SK-N-SH (cell line): ENCODE data around the gene IKZF1. TPM values are rescaled to one million over a fixed set of nuclear protein-coding genes. Genes with fewer than 3 reads are reported as not detected.

Source experiments
- CTCF ChIA-PET: fragments of 300-600, 350-600 bp; formaldehyde crosslinking; extraction: SDS; loops from one replicate; lab custom pipeline; 2021; lab: Yijun Ruan, JAX
- POLR2A ChIA-PET: fragments of 350-600 bp; sonication (Branson Sonifier 250); formaldehyde crosslinking; extraction: SDS; loops from one replicate; lab custom pipeline; 2020; ENCODE audit warnings: antibody characterized with exemption, inconsistent platforms; lab: Yijun Ruan, JAX
- DNase-seq: peaks from one replicate; pipeline ENCODE4 v3.0.0; 2012
- H2AFZ ChIP-seq: fragments of 200-600 bp; sonication (generic); 2 replicates; pipeline ENCODE4 v1.8.1; 2016; ENCODE audit warnings: antibody characterized with exemption, mild to moderate bottlenecking, low read depth
- H3F3A ChIP-seq: fragments of 200-600 bp; sonication (generic); replicated peaks from 2 replicates; pipeline ENCODE3; 2016; ENCODE audit warnings: antibody characterized with exemption, mild to moderate bottlenecking; ENCODE audit not compliant: insufficient read depth
- H3K27ac ChIP-seq, 2 experiments: fragments of 200-500 bp in 1 of 2; fragments of 200-600 bp in 1 of 2; sonication (Bioruptor generic) in 1 of 2; sonication (generic), shearing (Covaris generic) in 1 of 2; 2 replicates each; pipeline versions ENCODE4 v1.5.1 to v1.6.1; 2014 to 2016; ENCODE audit warnings: low read depth in 2 of 2, inconsistent platforms in 1 of 2, low read length in 1 of 2, mild to moderate bottlenecking in 1 of 2, mixed read lengths in 1 of 2
- H3K27me3 ChIP-seq: fragments of 200-600 bp; sonication (generic), shearing (Covaris generic); 2 replicates; pipeline ENCODE4 v1.6.1; 2016; ENCODE audit warnings: mixed run types; ENCODE audit not compliant: insufficient read depth
- H3K36me3 ChIP-seq, 2 experiments: fragments of 200-500 bp in 1 of 2; fragments of 200-600 bp in 1 of 2; sonication (Bioruptor generic) in 1 of 2; sonication (generic) in 1 of 2; replicated peaks in 1 of 2; 2 replicates each; pipeline versions ENCODE3 to v1.5.1; 2014 to 2016; ENCODE audit warnings: low read length in 1 of 2, mild to moderate bottlenecking in 1 of 2; ENCODE audit not compliant: insufficient read depth in 2 of 2, control insufficient read depth in 1 of 2
- H3K4me1 ChIP-seq, 2 experiments: fragments of 200-500 bp in 1 of 2; fragments of 200-600 bp in 1 of 2; sonication (Bioruptor generic) in 1 of 2; sonication (generic), shearing (Covaris generic) in 1 of 2; 2 replicates each; pipeline versions ENCODE4 v1.5.1 to v1.6.1; 2014 to 2016; ENCODE audit warnings: low read depth in 1 of 2, low read length in 1 of 2, mixed run types in 1 of 2; ENCODE audit not compliant: insufficient read depth in 2 of 2, control insufficient read depth in 1 of 2
- H3K4me2 ChIP-seq: fragments of 200-600 bp; sonication (generic), shearing (Covaris generic); 2 replicates; pipeline ENCODE4 v1.6.1; 2017; ENCODE audit warnings: mixed run types
- H3K4me3 ChIP-seq, 2 experiments: fragments of 200-500 bp in 1 of 2; fragments of 200-600 bp in 1 of 2; sonication (Bioruptor generic) in 1 of 2; sonication (generic), shearing (Covaris generic) in 1 of 2; 2 replicates each; pipeline versions ENCODE4 v1.5.1 to v1.8.1; 2014 to 2016; ENCODE audit warnings: low read depth in 2 of 2, inconsistent platforms in 1 of 2, low read length in 1 of 2, mild to moderate bottlenecking in 1 of 2, mixed read lengths in 1 of 2, moderate library complexity in 1 of 2
- H3K79me2 ChIP-seq: fragments of 200-600 bp; sonication (generic); 2 replicates; pipeline ENCODE4 v1.8.1; 2017; ENCODE audit warnings: mild to moderate bottlenecking; ENCODE audit not compliant: insufficient read depth
- H3K9ac ChIP-seq: fragments of 200-600 bp; sonication (generic); 2 replicates; pipeline ENCODE4 v1.6.1; 2017; ENCODE audit warnings: mixed run types
- H3K9me2 ChIP-seq: fragments of 200-600 bp; sonication (generic); 2 replicates; pipeline ENCODE4 v1.6.1; 2017; ENCODE audit warnings: mixed run types
- H3K9me3 ChIP-seq: fragments of 200-600 bp; sonication (generic); 2 replicates; pipeline ENCODE4 v1.6.1; 2017; ENCODE audit warnings: mixed run types, mild to moderate bottlenecking, moderate library complexity
- H4K20me1 ChIP-seq: fragments of 200-600 bp; sonication (generic); 2 replicates; pipeline ENCODE4 v1.6.1; 2017; ENCODE audit warnings: mild to moderate bottlenecking, mixed run types; ENCODE audit not compliant: insufficient read depth
- EP300 ChIP-seq, 2 experiments: IDR thresholded peaks; 2 replicates each; pipeline versions ENCODE4 v1.4.0 to v1.6.1; 2012; ENCODE audit warnings: borderline replicate concordance in 1 of 2, low read depth in 1 of 2, low read length in 1 of 2
- FOXJ3 ChIP-seq: sonication (generic); formaldehyde crosslinking; IDR thresholded peaks from 2 replicates; pipeline ENCODE4 v1.5.1; 2020; ENCODE audit warnings: mild to moderate bottlenecking, missing genetic modification reagents
- FOXM1 ChIP-seq: IDR thresholded peaks from 2 replicates; pipeline ENCODE4 v1.4.0; 2012; ENCODE audit warnings: low read depth, mild to moderate bottlenecking
- GATA2 ChIP-seq: sonication (generic); formaldehyde crosslinking; IDR thresholded peaks from 2 replicates; pipeline ENCODE4 v1.5.0; 2020; ENCODE audit warnings: mild to moderate bottlenecking, missing genetic modification reagents
- MEF2A ChIP-seq: IDR thresholded peaks from 2 replicates; pipeline ENCODE4 v1.4.0; 2012; ENCODE audit warnings: low read depth, borderline replicate concordance
- MXI1 ChIP-seq: IDR thresholded peaks from 2 replicates; pipeline ENCODE4 v1.6.1; 2012; ENCODE audit warnings: mild to moderate bottlenecking, low read depth, low read length, improper control_type of control experiment
- RFX5 ChIP-seq: IDR thresholded peaks from 2 replicates; pipeline ENCODE4 v1.6.1; 2012; ENCODE audit warnings: mild to moderate bottlenecking, improper control_type of control experiment, low read length
- TAF1 ChIP-seq: IDR thresholded peaks from 2 replicates; pipeline ENCODE4 v1.6.1; 2012; ENCODE audit warnings: low read depth, mild to moderate bottlenecking, low read length, moderate library complexity, borderline replicate concordance
- YY1 ChIP-seq: IDR thresholded peaks from 2 replicates; pipeline ENCODE4 v1.4.0; 2012; ENCODE audit warnings: low read depth, mild to moderate bottlenecking
- WGBS: methylation state at CpG from one replicate; pipeline ENCODE4 v1.1.6; 2017; ENCODE audit warnings: low lambda C conversion rate; 5-methylcytosine and 5-hydroxymethylcytosine counted together
- polyA plus RNA-seq, 3 experiments: library from polyadenylated mRNA; depleted of rRNA; stranded (reverse); fragments of >200 nt; gene quantifications; 2 replicates each; pipeline ENCODE4 v1.2.3, GENCODE V29; 2012
- TF ChIP-seq, protein P1 (sequence below): IDR thresholded peaks from 2 replicates; pipeline ENCODE4 v1.4.0; 2012; ENCODE audit warnings: low read depth, borderline replicate concordance
- TF ChIP-seq, protein P2 (sequence below): fragments of 150-350 bp; IDR thresholded peaks from 2 replicates; pipeline ENCODE4 v1.6.1; 2016; ENCODE audit warnings: mild to moderate bottlenecking, low read depth, low read length
- TF ChIP-seq, protein P3 (sequence below): IDR thresholded peaks from 2 replicates; pipeline ENCODE4; 2012

IKZF1 gene
- polyA plus RNA-seq, 1 of the 3 experiments (the other 2 are of a cell fraction), result not detected

DNA sequence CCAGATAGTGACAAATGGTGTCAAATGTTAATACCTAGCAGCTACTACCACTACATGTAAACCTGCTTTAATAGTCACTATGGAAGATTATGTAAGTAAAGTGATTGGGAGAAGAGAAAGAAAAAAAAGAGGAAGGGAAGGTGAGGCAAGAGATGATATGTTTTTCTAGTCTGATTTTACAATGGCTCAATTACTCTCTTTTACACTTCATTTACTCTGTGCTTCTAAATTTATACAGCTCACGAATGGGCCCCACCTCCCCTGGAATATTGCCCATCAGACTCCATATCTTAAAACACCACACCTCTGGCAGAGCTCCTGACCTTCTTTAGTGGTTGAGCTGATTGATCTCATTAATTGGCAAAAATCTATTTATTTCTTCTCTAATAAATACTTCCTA is 28.0 kb upstream of the IKZF1 start (continued):
- TF ChIP-seq GATA2 (CRISPR knock-in tag), result no peak
- TF ChIP-seq, protein P1, sequence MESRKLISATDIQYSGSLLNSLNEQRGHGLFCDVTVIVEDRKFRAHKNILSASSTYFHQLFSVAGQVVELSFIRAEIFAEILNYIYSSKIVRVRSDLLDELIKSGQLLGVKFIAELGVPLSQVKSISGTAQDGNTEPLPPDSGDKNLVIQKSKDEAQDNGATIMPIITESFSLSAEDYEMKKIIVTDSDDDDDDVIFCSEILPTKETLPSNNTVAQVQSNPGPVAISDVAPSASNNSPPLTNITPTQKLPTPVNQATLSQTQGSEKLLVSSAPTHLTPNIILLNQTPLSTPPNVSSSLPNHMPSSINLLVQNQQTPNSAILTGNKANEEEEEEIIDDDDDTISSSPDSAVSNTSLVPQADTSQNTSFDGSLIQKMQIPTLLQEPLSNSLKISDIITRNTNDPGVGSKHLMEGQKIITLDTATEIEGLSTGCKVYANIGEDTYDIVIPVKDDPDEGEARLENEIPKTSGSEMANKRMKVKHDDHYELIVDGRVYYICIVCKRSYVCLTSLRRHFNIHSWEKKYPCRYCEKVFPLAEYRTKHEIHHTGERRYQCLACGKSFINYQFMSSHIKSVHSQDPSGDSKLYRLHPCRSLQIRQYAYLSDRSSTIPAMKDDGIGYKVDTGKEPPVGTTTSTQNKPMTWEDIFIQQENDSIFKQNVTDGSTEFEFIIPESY, result no peak

DNA sequence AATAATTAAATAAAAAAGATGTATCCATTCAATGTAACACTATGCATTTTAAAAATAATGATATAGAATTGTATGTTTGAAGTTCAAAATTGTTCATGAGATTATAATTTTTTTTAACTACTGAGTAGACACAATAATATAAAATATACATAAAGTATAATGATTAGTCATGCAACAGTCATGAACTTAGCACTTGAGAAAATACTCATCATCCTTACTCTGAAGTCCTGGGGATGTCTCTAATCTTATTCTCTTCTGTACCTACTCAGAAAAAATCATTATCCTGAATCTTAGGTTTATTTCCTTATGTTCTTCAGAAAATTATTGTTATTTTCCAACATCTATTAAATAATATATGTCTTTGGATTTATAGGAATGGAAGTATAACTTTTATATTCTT is 26.4 kb upstream of the IKZF1 start:
- DNase-seq, result no peak
- Histone ChIP-seq H3K4me1 (no peaks in the 10 kb centered on the region), H3K36me3 (no peaks in the 10 kb centered on the region), H3K9me2 (no peaks in the 10 kb centered on the region), H3K79me2 (no peaks in the 10 kb centered on the region), H3F3A (no peaks in the 10 kb centered on the region), H3K27me3 (no peaks in the 10 kb centered on the region), H3K4me3 (no peak overlapping the region), H4K20me1 (no peaks in the 10 kb centered on the region), H3K9ac (no peak overlapping the region), H3K4me2 (no peak overlapping the region), H2AFZ (no peak overlapping the region), H3K9me3 (no peaks in the 10 kb centered on the region; the same call in 1 of the 2 replicates), H3K27ac (no peak overlapping the region)
- TF ChIP-seq FOXJ3 (CRISPR knock-in tag) (no peak), MXI1 (no peak), GATA2 (CRISPR knock-in tag) (no peak), FOXM1 (no peak), EP300 (IDR thresholded peaks at IDR 0.05; ENCODE audit: borderline replicate concordance in 1 of 2, low read depth in 1 of 2, low read length in 1 of 2) (no peak), TAF1 (no peak)
- TF ChIP-seq, protein P2, sequence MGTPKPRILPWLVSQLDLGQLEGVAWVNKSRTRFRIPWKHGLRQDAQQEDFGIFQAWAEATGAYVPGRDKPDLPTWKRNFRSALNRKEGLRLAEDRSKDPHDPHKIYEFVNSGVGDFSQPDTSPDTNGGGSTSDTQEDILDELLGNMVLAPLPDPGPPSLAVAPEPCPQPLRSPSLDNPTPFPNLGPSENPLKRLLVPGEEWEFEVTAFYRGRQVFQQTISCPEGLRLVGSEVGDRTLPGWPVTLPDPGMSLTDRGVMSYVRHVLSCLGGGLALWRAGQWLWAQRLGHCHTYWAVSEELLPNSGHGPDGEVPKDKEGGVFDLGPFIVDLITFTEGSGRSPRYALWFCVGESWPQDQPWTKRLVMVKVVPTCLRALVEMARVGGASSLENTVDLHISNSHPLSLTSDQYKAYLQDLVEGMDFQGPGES, result no peak
- TF ChIP-seq, protein P3, sequence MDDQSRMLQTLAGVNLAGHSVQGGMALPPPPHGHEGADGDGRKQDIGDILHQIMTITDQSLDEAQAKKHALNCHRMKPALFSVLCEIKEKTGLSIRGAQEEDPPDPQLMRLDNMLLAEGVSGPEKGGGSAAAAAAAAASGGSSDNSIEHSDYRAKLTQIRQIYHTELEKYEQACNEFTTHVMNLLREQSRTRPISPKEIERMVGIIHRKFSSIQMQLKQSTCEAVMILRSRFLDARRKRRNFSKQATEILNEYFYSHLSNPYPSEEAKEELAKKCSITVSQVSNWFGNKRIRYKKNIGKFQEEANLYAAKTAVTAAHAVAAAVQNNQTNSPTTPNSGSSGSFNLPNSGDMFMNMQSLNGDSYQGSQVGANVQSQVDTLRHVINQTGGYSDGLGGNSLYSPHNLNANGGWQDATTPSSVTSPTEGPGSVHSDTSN, result no peak
- ChIA-PET CTCF (no interaction called here), POLR2A (no interaction called here)

DNA sequence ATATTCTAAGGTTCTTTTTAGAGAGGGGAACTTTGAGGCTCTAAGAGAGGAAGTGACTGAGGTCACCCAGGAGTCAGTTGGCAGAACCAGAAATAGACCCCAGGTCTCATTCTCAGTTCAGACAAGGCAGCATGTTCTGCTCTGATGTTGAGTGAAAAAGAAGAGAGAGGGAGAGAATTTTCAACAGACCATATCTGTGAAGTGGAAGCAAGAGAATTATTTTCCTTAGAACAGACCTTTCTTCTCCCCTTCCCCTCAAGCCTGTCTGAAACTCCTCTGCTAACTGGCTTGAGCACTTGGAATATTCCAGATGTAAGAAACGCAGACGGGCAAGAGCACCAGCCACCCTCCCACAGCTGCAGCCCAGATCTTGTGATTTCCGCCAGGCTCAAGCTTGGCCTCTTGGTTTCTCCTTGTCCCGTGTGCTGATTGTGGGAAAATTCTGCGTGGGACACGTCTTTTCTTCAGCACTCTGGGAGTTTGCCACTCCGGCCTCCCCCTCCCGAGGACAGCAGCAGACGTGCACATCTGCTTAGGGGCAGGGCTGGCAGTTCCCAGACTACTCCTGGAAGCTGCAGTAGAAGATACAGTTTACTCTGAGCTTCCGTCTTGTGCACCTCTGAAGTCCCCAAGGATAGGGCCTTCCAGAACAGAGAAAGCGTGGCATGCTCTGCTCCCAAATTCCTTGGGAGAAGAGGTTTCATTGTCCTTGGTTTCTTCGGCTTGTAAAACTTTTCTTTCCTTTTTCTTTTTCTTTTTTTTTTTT is 22.7 kb upstream of the IKZF1 start:
- no peak overlapping the region for H3K4me2 ChIP-seq
- ChIA-PET CTCF (interaction anchor here (1.3 kb wide), 1 partner anchor 26 kb away, joined by 3 read pairs; no protein-coding TSS in a partner anchor), POLR2A (no interaction called here)
- no peaks in the 10 kb centered on the region for H3K36me3 ChIP-seq
- no peak overlapping the region for H3K9ac ChIP-seq
- WGBS, result 38% methylated on average over 12 of the region's 12 CpGs
- H3K79me2 ChIP-seq, result no peaks in the 10 kb centered on the region
- no peaks in the 10 kb centered on the region for H3K27me3 ChIP-seq
- no peak overlapping the region for H2AFZ ChIP-seq
- H3K9me2 ChIP-seq, result no peaks in the 10 kb centered on the region
- TF ChIP-seq RFX5, result no peak
- TF ChIP-seq MEF2A, result no peak
- TF ChIP-seq, protein P3, result no peak
- TF ChIP-seq, protein P1, result no peak
- no peak for TF ChIP-seq FOXM1
- TF ChIP-seq YY1, result no peak
- H3K9me3 ChIP-seq, result no peaks in the 10 kb centered on the region; the same call in 1 of the 2 replicates
- DNase-seq, result no peak
- no peak overlapping the region for H3K27ac ChIP-seq
- no peaks in the 10 kb centered on the region for H3K4me1 ChIP-seq
- H3K4me3 ChIP-seq, result no peak overlapping the region
- H3F3A ChIP-seq, result no peaks in the 10 kb centered on the region
- H4K20me1 ChIP-seq, result no peaks in the 10 kb centered on the region
